Measurements from ENCODE around the gene CDKN3.
"Not testable (repeated sequence)": the region's sequence is repeated elsewhere in the genome, so short reads cannot be mapped to it uniquely, and the experiment has no call there.

The CDKN3 gene

GRCh38 chr14:54440037-54440436 is 43.2 kb downstream of the CDKN3 start:
- peak overlapping the region; percentile 96 for H3K27ac ChIP-seq

GRCh38 chr14:54440476-54440872 is 43.7 kb downstream of the CDKN3 start:
- Histone ChIP-seq H4K20me1 (peaks cover 50% of the 10 kb centered on the region), H3K27ac (peak overlapping the region; percentile 96)

More at GRCh38 chr14:54440037-54440436, 43.2 kb downstream of the CDKN3 start:
- Histone ChIP-seq H3K9me3 (no peaks in the 10 kb centered on the region), H3K4me2 (peak overlapping the region; percentile 88), H3K36me3 (peaks cover 12% of the 10 kb centered on the region; the same call in 1 of the 2 replicates), H4K20me1 (peaks cover 55% of the 10 kb centered on the region), H3K27me3 (no peaks in the 10 kb centered on the region), H3K4me1 (peaks cover 50% of the 10 kb centered on the region), H3K4me3 (peak overlapping the region; percentile 82), H3K9ac (peak overlapping the region; percentile 96)
- TF ChIP-seq Cebpa-rat (IDR thresholded peaks at IDR 0.05), result no peak

GRCh38 chr14:54440873-54441868 is 44.4 kb downstream of the CDKN3 start, which contains the start of gene CNIH1:
TSS of gene CNIH1 (minus strand) at chr14:54441374. CDS start at chr14:54441327, 47 bp downstream.
- H3K4me2 ChIP-seq, result peak within 1 kb of the TSS; percentile 88

More at GRCh38 chr14:54440476-54440872, 43.7 kb downstream of the CDKN3 start:
- Histone ChIP-seq H3K27me3 (no peaks in the 10 kb centered on the region), H3K36me3 (peaks cover 8% of the 10 kb centered on the region; the same call in 1 of the 2 replicates), H3K4me2 (peak overlapping the region; percentile 88), H3K9me3 (no peaks in the 10 kb centered on the region), H3K9ac (peak overlapping the region; percentile 96), H3K4me1 (peaks cover 45% of the 10 kb centered on the region), H3K4me3 (peak overlapping the region; percentile 82)
- no peak for TF ChIP-seq Cebpa-rat (IDR thresholded peaks at IDR 0.05)

GRCh38 chr14:54442961-54443360 is 46.2 kb downstream of the CDKN3 start:
- not testable (repeated sequence) for H3K9ac ChIP-seq, H3K9me3 ChIP-seq, H3K36me3 ChIP-seq, H3K4me3 ChIP-seq, H3K4me2 ChIP-seq, H3K27ac ChIP-seq, H3K27me3 ChIP-seq
- Histone ChIP-seq H3K4me1 (peaks cover 31% of the 10 kb centered on the region), H4K20me1 (peaks cover 26% of the 10 kb centered on the region)

More at GRCh38 chr14:54440873-54441868, 44.4 kb downstream of the CDKN3 start, which contains the start of gene CNIH1:
- Histone ChIP-seq H3K27me3 (no peaks in the 10 kb centered on the region), H3K9ac (peak within 1 kb of the TSS; percentile 96), H3K36me3 (0 out of 2 replicates have a peak, but pooled peaks cover 3% of the 10 kb centered on the region), H3K4me3 (peak within 1 kb of the TSS; percentile 82), H3K27ac (peak within 1 kb of the TSS; percentile 96), H4K20me1 (peaks cover 43% of the 10 kb centered on the region), H3K4me1 (peaks cover 39% of the 10 kb centered on the region), H3K9me3 (no peaks in the 10 kb centered on the region)
- TF ChIP-seq Cebpa-rat (IDR thresholded peaks at IDR 0.05), result no peak

GRCh38 chr14:54443981-54444380 is 47.2 kb downstream of the CDKN3 start:
- Histone ChIP-seq H3K4me1 (peaks cover 21% of the 10 kb centered on the region), H3K9me3 (no peaks in the 10 kb centered on the region), H3K27me3 (no peaks in the 10 kb centered on the region), H4K20me1 (peaks cover 15% of the 10 kb centered on the region), H3K4me3 (no peak overlapping the region), H3K4me2 (no peak overlapping the region), H3K27ac (no peak overlapping the region), H3K9ac (no peak overlapping the region), H3K36me3 (0 out of 2 replicates have a peak, but pooled peaks cover 3% of the 10 kb centered on the region)
- TF ChIP-seq Cebpa-rat (IDR thresholded peaks at IDR 0.05), result no peak

- Histone ChIP-seq H4K20me1 (peaks cover 8% of the 10 kb centered on the region; the same call in 1 of the 2 replicates), H3K4me3 (no peak overlapping the region), H3K9ac (no peak overlapping the region), H3K36me3 (no peaks in the 10 kb centered on the region), H3K4me2 (no peak overlapping the region), H3K4me1 (peaks cover 14% of the 10 kb centered on the region), H3K9me3 (no peaks in the 10 kb centered on the region), H3K27ac (no peak overlapping the region), H3K27me3 (no peaks in the 10 kb centered on the region)
- TF ChIP-seq Cebpa-rat (IDR thresholded peaks at IDR 0.05), result no peak
Measured at GRCh38 chr14:54444681-54445080, 47.9 kb downstream of the CDKN3 start.

- no peaks in the 10 kb centered on the region for H3K9me3 ChIP-seq
- H3K4me3 ChIP-seq, result no peak overlapping the region
- no peaks in the 10 kb centered on the region for H3K27me3 ChIP-seq
- no peaks in the 10 kb centered on the region for H3K36me3 ChIP-seq
- H3K4me2 ChIP-seq, result no peak overlapping the region
- H3K4me1 ChIP-seq, result peaks cover 7% of the 10 kb centered on the region
- no peak overlapping the region for H3K27ac ChIP-seq
- H3K9ac ChIP-seq, result no peak overlapping the region
- H4K20me1 ChIP-seq, result no peaks in the 10 kb centered on the region
- TF ChIP-seq Cebpa-rat (IDR thresholded peaks at IDR 0.05), result no peak
Measured at GRCh38 chr14:54446161-54446693, 49.4 kb downstream of the CDKN3 start.

- H3K36me3 ChIP-seq, result no peaks in the 10 kb centered on the region
- no peak overlapping the region for H3K4me2 ChIP-seq
- H3K27ac ChIP-seq, result no peak overlapping the region
- TF ChIP-seq Cebpa-rat (IDR thresholded peaks at IDR 0.05), result no peak
- no peaks in the 10 kb centered on the region for H3K27me3 ChIP-seq
- no peak overlapping the region for H3K9ac ChIP-seq
- H3K4me1 ChIP-seq, result no peaks in the 10 kb centered on the region
- H3K9me3 ChIP-seq, result no peaks in the 10 kb centered on the region
- H3K4me3 ChIP-seq, result no peak overlapping the region
- H4K20me1 ChIP-seq, result no peaks in the 10 kb centered on the region
Measured at GRCh38 chr14:54447231-54447692, 50.5 kb downstream of the CDKN3 start.

- Histone ChIP-seq H3K4me1 (no peaks in the 10 kb centered on the region), H4K20me1 (no peaks in the 10 kb centered on the region), H3K27me3 (no peaks in the 10 kb centered on the region), H3K4me3 (no peak overlapping the region), H3K9me3 (no peaks in the 10 kb centered on the region), H3K27ac (no peak overlapping the region), H3K4me2 (no peak overlapping the region), H3K9ac (no peak overlapping the region), H3K36me3 (no peaks in the 10 kb centered on the region)
- TF ChIP-seq Cebpa-rat (IDR thresholded peaks at IDR 0.05), result no peak
Measured at GRCh38 chr14:54450535-54450934, 53.7 kb downstream of the CDKN3 start.

Data from BLaER1 (cell line).